OCI-LY7 (cell line): ENCODE data around the gene PSME4. TPM values are rescaled to one million over a fixed set of nuclear protein-coding genes. Genes with fewer than 3 reads are reported as not detected.

Experiments
- BruUV-seq: library from RNA; stranded (reverse); fragments of 400-500 nt; replicated peaks from 2 replicates; lab custom pipeline; 2021; lab: Mats Ljungman, UMichigan
- CTCF ChIA-PET: fragments of 300-600 bp; sonication (Branson Sonifier 250); formaldehyde crosslinking; loops from one replicate; lab custom pipeline; 2022; ENCODE audit warnings: antibody characterized with exemption; ENCODE audit not compliant: unreplicated experiment; lab: Charles Lee
- POLR2A ChIA-PET: fragments of 300-600 bp; sonication (Branson Sonifier 250); formaldehyde crosslinking; loops from one replicate; lab custom pipeline; 2022; ENCODE audit warnings: antibody characterized with exemption; lab: Charles Lee
- DNase-seq: peaks from one replicate; pipeline ENCODE4 v3.0.0-alpha.2; 2015; ENCODE audit warnings: low spot score
- H2AFZ ChIP-seq: fragments of 200-600 bp; sonication (generic), shearing (Covaris generic); 2 replicates; pipeline ENCODE4 v1.6.1; 2014; ENCODE audit warnings: mild to moderate bottlenecking, antibody characterized with exemption, low read length, moderate library complexity
- H3K27ac ChIP-seq: fragments of 200-600 bp; sonication (generic); 2 replicates; pipeline ENCODE4 v1.5.1; 2014; ENCODE audit warnings: mixed run types, low read depth, mild to moderate bottlenecking, moderate library complexity, low read length, inconsistent platforms; ENCODE audit not compliant: poor library complexity, severe bottlenecking
- H3K36me3 ChIP-seq: fragments of 200-600 bp; sonication (generic); 2 replicates; pipeline ENCODE4 v1.6.1; 2014; ENCODE audit warnings: mild to moderate bottlenecking, antibody characterized with exemption, low read length, moderate library complexity, mixed read lengths; ENCODE audit not compliant: insufficient read depth
- H3K4me1 ChIP-seq: fragments of 200-600 bp; sonication (generic); 2 replicates; pipeline ENCODE4 v1.5.1; 2014; ENCODE audit warnings: mild to moderate bottlenecking, low read length; ENCODE audit not compliant: insufficient read depth, poor library complexity, severe bottlenecking
- H3K4me2 ChIP-seq: fragments of 200-600 bp; sonication (generic); 2 replicates; pipeline ENCODE4 v1.6.1; 2014; ENCODE audit warnings: mild to moderate bottlenecking, low read length
- H3K4me3 ChIP-seq: fragments of 200-600 bp; sonication (generic); 2 replicates; pipeline ENCODE4 v1.5.1; 2014; ENCODE audit warnings: mild to moderate bottlenecking, low read depth, low read length; ENCODE audit not compliant: poor library complexity, severe bottlenecking
- H3K79me2 ChIP-seq: fragments of 200-600 bp; sonication (generic); 2 replicates; pipeline ENCODE4 v1.6.1; 2016; ENCODE audit warnings: low read depth, mild to moderate bottlenecking, low read length, moderate library complexity, mixed read lengths; ENCODE audit not compliant: insufficient read depth
- H3K9me2 ChIP-seq: fragments of 200-600 bp; sonication (generic); 2 replicates; pipeline ENCODE4 v1.6.1; 2016; ENCODE audit warnings: mild to moderate bottlenecking, low read length, mixed read lengths; ENCODE audit not compliant: insufficient read depth
- H3K9me3 ChIP-seq: fragments of 200-600 bp; sonication (generic); 2 replicates; pipeline ENCODE4 v1.6.1; 2014; ENCODE audit warnings: mild to moderate bottlenecking, mixed run types, low read length, mixed read lengths
- H4K20me1 ChIP-seq: fragments of 200-600 bp; sonication (generic); 2 replicates; pipeline ENCODE4 v1.6.1; 2014; ENCODE audit warnings: mild to moderate bottlenecking, antibody characterized with exemption, low read length, moderate library complexity, mixed read lengths; ENCODE audit not compliant: insufficient read depth
- EZH2phosphoT487 ChIP-seq: fragments of 200-600 bp; sonication (generic); IDR thresholded peaks from 2 replicates; pipeline ENCODE4 v1.6.1; 2018; ENCODE audit warnings: low read depth, borderline replicate concordance, mild to moderate bottlenecking, mixed run types, antibody characterized with exemption, low read length, moderate library complexity, mixed read lengths
- intact Hi-C: fragments of 100-400 bp; cut with micrococcal nuclease; formaldehyde crosslinking; loops from one replicate; pipeline ENCODE4 v1.10.0; 2022; ENCODE audit not compliant: unreplicated experiment
- total RNA-seq, 2 experiments: library from RNA; depleted of rRNA in 1 of 2; stranded (reverse); fragments of >200 nt in 1 of 2; shearing (Covaris generic) in 1 of 2; gene quantifications; 2 replicates each; pipeline ENCODE4 v1.2.3, GENCODE V29; 2014 to 2022
- TF ChIP-seq, protein P1 (sequence below): fragments of 200-600 bp; sonication (generic); conservative IDR thresholded peaks from 2 replicates; pipeline ENCODE4 v1.5.1; 2014; ENCODE audit warnings: mild to moderate bottlenecking, antibody characterized with exemption, low read length, moderate library complexity, mixed read lengths

The PSME4 gene
- total RNA-seq, 2 experiments from 2014 or later, result 38.8 to 82.9 TPM

DNA sequence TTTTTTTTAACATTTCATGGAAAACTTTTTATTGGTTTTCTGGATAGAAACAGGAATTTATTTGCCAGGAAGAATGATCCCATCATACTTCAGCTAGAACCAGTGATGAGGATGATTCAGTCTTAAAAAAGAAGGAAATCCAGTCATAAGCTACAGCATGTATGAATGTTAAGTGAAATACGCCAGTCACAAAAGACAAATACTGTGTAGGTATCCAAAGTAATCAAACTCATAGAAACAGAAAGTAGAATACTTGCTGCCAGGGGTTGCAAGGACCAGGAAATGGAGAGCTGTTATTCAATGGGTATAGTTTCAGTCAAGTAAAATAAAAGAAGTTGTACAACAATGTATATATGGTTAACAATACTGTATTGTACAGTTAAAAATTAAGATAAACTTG, 21.3 kb downstream of the PSME4 start:
- ChIA-PET CTCF (no interaction called here), POLR2A (interaction anchor here (0.6 to 0.8 kb wide), 5 partner anchors 10 to 107 kb away, joined by 3 to 6 read pairs (median 4); no protein-coding TSS in a partner anchor)
- Histone ChIP-seq H3K79me2 (peaks cover 68% of the 10 kb centered on the region), H3K27ac (no peak overlapping the region), H3K4me3 (no peak overlapping the region), H3K9me3 (no peaks in the 10 kb centered on the region), H2AFZ (no peak overlapping the region), H3K4me1 (peaks cover 23% of the 10 kb centered on the region), H3K9me2 (no peaks in the 10 kb centered on the region), H3K36me3 (peaks cover 54% of the 10 kb centered on the region), H4K20me1 (no peaks in the 10 kb centered on the region; the same call in none of the 2 replicates), H3K4me2 (no peak overlapping the region)
- DNase-seq, result no peak
- intact Hi-C loops, result no loop called here
- BruUV-seq, result no TSS peak
- TF ChIP-seq, protein P1, sequence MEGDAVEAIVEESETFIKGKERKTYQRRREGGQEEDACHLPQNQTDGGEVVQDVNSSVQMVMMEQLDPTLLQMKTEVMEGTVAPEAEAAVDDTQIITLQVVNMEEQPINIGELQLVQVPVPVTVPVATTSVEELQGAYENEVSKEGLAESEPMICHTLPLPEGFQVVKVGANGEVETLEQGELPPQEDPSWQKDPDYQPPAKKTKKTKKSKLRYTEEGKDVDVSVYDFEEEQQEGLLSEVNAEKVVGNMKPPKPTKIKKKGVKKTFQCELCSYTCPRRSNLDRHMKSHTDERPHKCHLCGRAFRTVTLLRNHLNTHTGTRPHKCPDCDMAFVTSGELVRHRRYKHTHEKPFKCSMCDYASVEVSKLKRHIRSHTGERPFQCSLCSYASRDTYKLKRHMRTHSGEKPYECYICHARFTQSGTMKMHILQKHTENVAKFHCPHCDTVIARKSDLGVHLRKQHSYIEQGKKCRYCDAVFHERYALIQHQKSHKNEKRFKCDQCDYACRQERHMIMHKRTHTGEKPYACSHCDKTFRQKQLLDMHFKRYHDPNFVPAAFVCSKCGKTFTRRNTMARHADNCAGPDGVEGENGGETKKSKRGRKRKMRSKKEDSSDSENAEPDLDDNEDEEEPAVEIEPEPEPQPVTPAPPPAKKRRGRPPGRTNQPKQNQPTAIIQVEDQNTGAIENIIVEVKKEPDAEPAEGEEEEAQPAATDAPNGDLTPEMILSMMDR, result no peak
- no peak for TF ChIP-seq EZH2phosphoT487

DNA sequence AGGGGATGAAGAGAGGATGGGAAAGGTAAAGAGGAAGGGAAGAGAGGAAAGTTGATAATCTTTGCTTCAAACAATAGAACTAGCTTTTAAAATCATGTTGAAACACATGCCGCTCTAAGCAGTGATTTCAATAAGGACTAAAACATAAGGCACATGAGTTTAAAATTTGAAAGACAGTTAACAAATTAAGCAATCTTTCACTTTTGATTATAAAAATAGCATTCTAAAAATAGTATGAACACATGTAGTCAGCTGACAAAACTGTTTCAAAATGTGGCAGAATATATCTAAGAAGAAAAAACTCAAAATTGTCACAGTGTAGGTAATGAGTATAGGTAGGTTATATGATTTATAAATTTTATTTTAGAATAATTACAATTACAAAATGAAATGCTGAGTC, 25.3 kb downstream of the PSME4 start:
- ChIA-PET POLR2A (interaction anchor here (0.6 to 1.6 kb wide), 4 partner anchors 12 to 516 kb away, joined by 3 to 4 read pairs (median 4); no protein-coding TSS in a partner anchor), CTCF (no interaction called here)
- intact Hi-C loops, result no loop called here
- peaks cover 76% of the 10 kb centered on the region for H3K36me3 ChIP-seq
- no peaks in the 10 kb centered on the region for H3K9me2 ChIP-seq
- H3K4me1 ChIP-seq, result peaks cover 32% of the 10 kb centered on the region
- no peak overlapping the region for H2AFZ ChIP-seq
- H3K27ac ChIP-seq, result peak overlapping the region; percentile 1
- BruUV-seq, result no TSS peak
- H3K4me2 ChIP-seq, result peak overlapping the region; percentile 14; the same call in 1 of the 2 replicates
- H4K20me1 ChIP-seq, result no peaks in the 10 kb centered on the region
- no peaks in the 10 kb centered on the region for H3K9me3 ChIP-seq
- TF ChIP-seq, protein P1, result no peak
- no peak for TF ChIP-seq EZH2phosphoT487
- peaks cover 39% of the 10 kb centered on the region for H3K79me2 ChIP-seq
- DNase-seq, result no peak
- no peak overlapping the region for H3K4me3 ChIP-seq

DNA sequence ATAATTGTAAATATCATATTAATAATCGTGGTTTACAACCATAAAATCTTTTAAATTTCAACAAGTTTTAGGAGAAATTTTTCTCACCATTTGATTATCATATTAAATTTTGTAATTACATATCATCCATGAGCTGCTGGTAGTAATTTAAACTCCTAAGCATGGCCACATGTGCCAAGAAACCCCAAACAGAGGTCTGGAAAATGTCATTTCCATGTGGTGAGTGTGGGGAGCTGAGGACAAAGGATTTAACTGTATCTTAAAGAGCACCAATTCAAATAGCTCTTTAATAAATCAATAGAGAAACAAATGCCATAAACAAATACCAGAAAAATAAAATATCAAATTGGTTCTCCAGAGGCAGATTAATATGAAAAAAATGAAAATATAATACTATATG, 26.3 kb downstream of the PSME4 start:
- intact Hi-C loops, result no loop called here
- TF ChIP-seq EZH2phosphoT487, result no peak
- TF ChIP-seq, protein P1, result no peak
- Histone ChIP-seq H3K9me2 (no peaks in the 10 kb centered on the region), H4K20me1 (no peaks in the 10 kb centered on the region), H3K4me3 (no peak overlapping the region), H3K4me1 (peaks cover 27% of the 10 kb centered on the region), H3K4me2 (no peak overlapping the region), H3K27ac (no peak overlapping the region), H3K9me3 (no peaks in the 10 kb centered on the region), H2AFZ (no peak overlapping the region), H3K79me2 (peaks cover 39% of the 10 kb centered on the region), H3K36me3 (peaks cover 85% of the 10 kb centered on the region)
- POLR2A ChIA-PET, result interaction anchor here (0.6 to 1.6 kb wide), 7 partner anchors 11 to 269 kb away, joined by 3 to 6 read pairs (median 3); no protein-coding TSS in a partner anchor
- DNase-seq, result no peak
- no TSS peak for BruUV-seq
- CTCF ChIA-PET, result no interaction called here
